Retinal pigment epithelial cell (primary cell): ENCODE data around the gene ESRRA.

ENCODE experiments used
- DNase-seq: peaks from one replicate; pipeline ENCODE4 v3.0.0-alpha.2; 2010; ENCODE audit warnings: low read depth
- H3K4me3 ChIP-seq: 2 replicates; pipeline ENCODE4 v1.5.1; 2011; ENCODE audit warnings: mild to moderate bottlenecking, low read length, control low read depth, moderate library complexity
- CTCF ChIP-seq: conservative IDR thresholded peaks from 2 replicates; pipeline ENCODE4 v1.5.1; 2011; ENCODE audit warnings: low read depth, low read length, control low read depth, inconsistent platforms

ESRRA gene

GRCh38 chr11:64353715-64354506 lies 48.6 kb downstream of the ESRRA start:
- no peak for TF ChIP-seq CTCF
- H3K4me3 ChIP-seq = no peak overlapping the region

GRCh38 chr11:64355078-64355940 lies 50.0 kb downstream of the ESRRA start:
- no peak overlapping the region for H3K4me3 ChIP-seq
- TF ChIP-seq CTCF = peak; percentile 84
- DNase-seq = peak; percentile 46

More at GRCh38 chr11:64353715-64354506, 48.6 kb downstream of the ESRRA start:
- DNase-seq = no peak

GRCh38 chr11:64356498-64357411 lies 51.4 kb downstream of the ESRRA start:
- TF ChIP-seq CTCF = peak; percentile 69
- DNase-seq = no peak
- H3K4me3 ChIP-seq = no peak overlapping the region

GRCh38 chr11:64357446-64357845 lies 52.1 kb downstream of the ESRRA start:
- H3K4me3 ChIP-seq = no peak overlapping the region
- no peak for DNase-seq
- no peak for TF ChIP-seq CTCF

- no peak for DNase-seq
- TF ChIP-seq CTCF = no peak
- H3K4me3 ChIP-seq = no peak overlapping the region
Observed at GRCh38 chr11:64357904-64358535, 52.7 kb downstream of the ESRRA start.

- DNase-seq = no peak
- H3K4me3 ChIP-seq = peak overlapping the region; percentile 40
- no peak for TF ChIP-seq CTCF
Observed at GRCh38 chr11:64358536-64358906, 53.2 kb downstream of the ESRRA start.
